Glutamatergic neuron (in vitro differentiated cells): ENCODE data around the gene CRYL1. TPM values are rescaled to one million over a fixed set of nuclear protein-coding genes. Genes with fewer than 3 reads are reported as not detected.

Experiments used
- DNase-seq: peaks from one replicate; pipeline ENCODE4 v3.0.0; 2022
- H3K27ac Mint-ChIP-seq: one replicate; pipeline ENCODE4 v1.8.0; 2020; ENCODE audit warnings: mild to moderate bottlenecking, mixed read lengths, inconsistent platforms; ENCODE audit not compliant: unreplicated experiment
- H3K27me3 Mint-ChIP-seq: one replicate; pipeline ENCODE4 v1.8.0; 2020; ENCODE audit warnings: mild to moderate bottlenecking, moderate library complexity, mixed read lengths, inconsistent platforms; ENCODE audit not compliant: unreplicated experiment
- H3K36me3 Mint-ChIP-seq: one replicate; pipeline ENCODE4 v1.8.0; 2020; ENCODE audit warnings: mild to moderate bottlenecking, mixed read lengths, inconsistent platforms; ENCODE audit not compliant: unreplicated experiment
- H3K4me1 Mint-ChIP-seq: one replicate; pipeline ENCODE4 v1.8.0; 2020; ENCODE audit warnings: mild to moderate bottlenecking, low read depth, mixed read lengths, inconsistent platforms; ENCODE audit not compliant: unreplicated experiment
- H3K4me3 Mint-ChIP-seq: one replicate; pipeline ENCODE4 v1.8.0; 2020; ENCODE audit warnings: mild to moderate bottlenecking, mixed read lengths, inconsistent platforms; ENCODE audit not compliant: unreplicated experiment
- H3K9me3 Mint-ChIP-seq: one replicate; pipeline ENCODE4 v1.8.0; 2020; ENCODE audit warnings: mild to moderate bottlenecking, moderate library complexity, mixed read lengths, inconsistent platforms; ENCODE audit not compliant: unreplicated experiment
- total RNA-seq: library from RNA; stranded (reverse); fragmentation: NEBNext Ultra II Directional; extraction: Animal tissue kit (Norgen Biotek cat#: 25700); gene quantifications from one replicate; pipeline ENCODE4 v1.2.1, GENCODE V29; 2021; ENCODE audit not compliant: unreplicated experiment
- TF ChIP-seq, protein P1 (sequence below): fragments of 200-600 bp; sonication (generic); IDR thresholded peaks from one replicate; pipeline ENCODE4 v1.5.0; 2021; ENCODE audit not compliant: partially characterized antibody, unreplicated experiment

CRYL1 gene
- total RNA-seq, 1 donor from 2014 or later, result 1.1 TPM

DNA sequence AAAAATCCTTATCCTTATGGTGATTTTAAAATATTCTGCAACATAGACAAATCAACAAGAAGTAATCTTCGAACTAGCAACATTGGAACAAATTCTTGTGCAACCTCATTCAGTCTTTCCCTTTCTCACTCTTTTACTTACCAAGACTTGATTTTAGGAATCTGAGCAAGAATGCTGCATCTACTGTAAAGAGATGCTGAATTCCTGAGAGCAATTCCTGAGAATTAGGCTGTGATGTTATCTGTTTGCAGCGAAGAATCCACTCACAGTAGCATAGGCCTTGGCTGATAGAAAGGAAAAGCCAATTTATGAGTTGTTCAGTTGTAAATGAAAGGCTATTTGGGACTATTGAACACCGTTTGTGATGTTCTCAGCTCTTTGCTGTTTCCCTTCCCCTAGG is 144.3 kb downstream of the CRYL1 start:
- Mint-ChIP-seq H3K4me1 (peaks cover 4% of the 10 kb centered on the region), H3K36me3 (no peaks in the 10 kb centered on the region), H3K27me3 (no peaks in the 10 kb centered on the region), H3K27ac (no peak overlapping the region), H3K9me3 (no peaks in the 10 kb centered on the region), H3K4me3 (no peak overlapping the region)
- DNase-seq, result no peak
- TF ChIP-seq, protein P1, sequence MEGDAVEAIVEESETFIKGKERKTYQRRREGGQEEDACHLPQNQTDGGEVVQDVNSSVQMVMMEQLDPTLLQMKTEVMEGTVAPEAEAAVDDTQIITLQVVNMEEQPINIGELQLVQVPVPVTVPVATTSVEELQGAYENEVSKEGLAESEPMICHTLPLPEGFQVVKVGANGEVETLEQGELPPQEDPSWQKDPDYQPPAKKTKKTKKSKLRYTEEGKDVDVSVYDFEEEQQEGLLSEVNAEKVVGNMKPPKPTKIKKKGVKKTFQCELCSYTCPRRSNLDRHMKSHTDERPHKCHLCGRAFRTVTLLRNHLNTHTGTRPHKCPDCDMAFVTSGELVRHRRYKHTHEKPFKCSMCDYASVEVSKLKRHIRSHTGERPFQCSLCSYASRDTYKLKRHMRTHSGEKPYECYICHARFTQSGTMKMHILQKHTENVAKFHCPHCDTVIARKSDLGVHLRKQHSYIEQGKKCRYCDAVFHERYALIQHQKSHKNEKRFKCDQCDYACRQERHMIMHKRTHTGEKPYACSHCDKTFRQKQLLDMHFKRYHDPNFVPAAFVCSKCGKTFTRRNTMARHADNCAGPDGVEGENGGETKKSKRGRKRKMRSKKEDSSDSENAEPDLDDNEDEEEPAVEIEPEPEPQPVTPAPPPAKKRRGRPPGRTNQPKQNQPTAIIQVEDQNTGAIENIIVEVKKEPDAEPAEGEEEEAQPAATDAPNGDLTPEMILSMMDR, result no peak

DNA sequence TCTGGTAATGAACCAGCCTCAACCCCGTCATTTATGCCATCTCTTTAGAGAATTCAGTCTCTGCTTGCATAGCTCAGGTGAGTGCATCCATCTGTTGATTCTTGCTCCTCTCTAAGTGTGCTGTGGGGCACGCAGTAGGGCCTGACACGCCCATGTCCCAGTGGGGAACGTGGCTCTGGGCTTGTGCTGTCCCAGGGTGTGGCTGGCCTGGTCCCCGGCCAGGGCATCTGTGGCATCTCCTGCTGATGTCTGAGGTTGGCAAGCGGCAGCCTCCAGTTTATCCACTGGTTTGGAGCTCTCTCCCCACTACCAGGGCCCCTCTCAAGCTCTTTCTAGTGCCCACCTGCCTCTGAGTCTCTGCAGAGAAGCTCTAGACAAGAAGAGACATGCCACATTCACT is 146.9 kb downstream of the CRYL1 start:
- no peak for DNase-seq
- H3K36me3 Mint-ChIP-seq, result no peaks in the 10 kb centered on the region
- no peak overlapping the region for H3K4me3 Mint-ChIP-seq
- TF ChIP-seq, protein P1, result no peak
- H3K27ac Mint-ChIP-seq, result no peak overlapping the region
- no peaks in the 10 kb centered on the region for H3K27me3 Mint-ChIP-seq
- H3K9me3 Mint-ChIP-seq, result no peaks in the 10 kb centered on the region
- H3K4me1 Mint-ChIP-seq, result peaks cover 4% of the 10 kb centered on the region

DNA sequence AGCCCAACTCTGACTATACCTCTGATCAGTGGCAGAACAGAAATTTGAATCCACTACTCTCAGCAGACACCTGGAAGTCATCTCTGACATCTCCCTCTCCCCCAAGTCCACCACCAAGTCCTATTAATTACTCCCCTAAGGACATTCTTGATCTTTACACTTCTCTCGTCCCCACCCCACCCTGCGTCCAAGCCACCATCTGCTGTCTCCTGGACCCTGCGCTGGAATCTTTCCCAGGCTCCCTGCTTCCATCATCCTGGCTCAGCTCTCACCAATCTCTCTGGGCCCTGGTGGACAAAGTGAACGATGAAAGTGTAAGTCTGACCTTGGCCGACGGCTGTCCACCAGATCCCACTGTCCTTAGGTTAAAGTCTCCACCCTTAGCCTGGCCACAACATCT is 147.9 kb downstream of the CRYL1 start:
- no peak for DNase-seq
- Mint-ChIP-seq H3K27me3 (no peaks in the 10 kb centered on the region), H3K4me1 (peaks cover 4% of the 10 kb centered on the region), H3K9me3 (no peaks in the 10 kb centered on the region), H3K27ac (no peak overlapping the region), H3K36me3 (no peaks in the 10 kb centered on the region), H3K4me3 (no peak overlapping the region)
- TF ChIP-seq, protein P1, result no peak

DNA sequence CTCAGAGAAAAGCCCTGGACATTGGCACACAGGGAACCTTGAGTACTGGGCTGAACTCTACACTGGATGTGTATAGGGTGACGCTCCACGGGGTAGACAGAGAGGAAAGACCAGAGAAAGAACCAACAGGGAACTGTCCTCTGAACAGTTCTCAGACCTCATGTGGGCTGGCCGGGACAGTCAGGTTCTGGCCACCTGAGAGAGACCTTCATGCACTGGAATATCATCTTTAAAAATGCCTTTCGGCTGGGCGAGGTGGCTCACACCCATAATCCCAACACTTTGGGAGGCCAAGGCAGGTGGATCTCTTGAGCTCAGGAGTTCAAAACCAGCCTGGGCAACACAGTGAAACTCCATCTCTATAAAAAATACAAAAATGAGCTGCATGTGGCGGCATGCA is 149.8 kb downstream of the CRYL1 start:
- DNase-seq, result no peak
- TF ChIP-seq, protein P1, result no peak
- peaks cover 4% of the 10 kb centered on the region for H3K4me1 Mint-ChIP-seq
- H3K36me3 Mint-ChIP-seq, result no peaks in the 10 kb centered on the region
- H3K27me3 Mint-ChIP-seq, result no peaks in the 10 kb centered on the region
- no peak overlapping the region for H3K4me3 Mint-ChIP-seq
- H3K9me3 Mint-ChIP-seq, result no peaks in the 10 kb centered on the region
- no peak overlapping the region for H3K27ac Mint-ChIP-seq

DNA sequence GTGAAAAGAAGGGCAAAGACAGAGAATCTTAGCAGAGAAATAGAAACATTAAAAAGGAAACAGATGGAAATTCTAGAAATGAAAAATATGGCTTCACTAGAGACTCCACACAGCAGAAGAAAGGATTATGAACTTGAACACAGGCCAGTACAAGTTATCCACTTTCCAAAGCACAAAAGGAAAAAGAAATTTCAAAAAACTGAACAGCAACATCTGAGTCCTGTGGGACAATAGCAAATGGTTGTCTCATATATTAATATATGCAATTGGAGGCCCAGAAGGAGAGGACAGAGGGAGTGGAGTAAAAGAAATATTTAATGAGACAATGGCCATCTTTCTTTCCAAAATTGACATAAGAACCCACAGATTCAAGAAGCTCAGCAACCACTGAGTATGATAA is 151.8 kb downstream of the CRYL1 start:
- H3K27ac Mint-ChIP-seq, result no peak overlapping the region
- H3K36me3 Mint-ChIP-seq, result no peaks in the 10 kb centered on the region
- no peak overlapping the region for H3K4me3 Mint-ChIP-seq
- TF ChIP-seq, protein P1, result no peak
- H3K4me1 Mint-ChIP-seq, result peaks cover 4% of the 10 kb centered on the region
- H3K9me3 Mint-ChIP-seq, result no peaks in the 10 kb centered on the region
- no peak for DNase-seq
- H3K27me3 Mint-ChIP-seq, result no peaks in the 10 kb centered on the region
